ENCODE measurements around the gene FBXO44. TPM values are rescaled to one million over a fixed set of nuclear protein-coding genes. Genes with fewer than 3 reads are reported as not detected.

Gene FBXO44
- total RNA-seq, 1 donor from 2014 or later, result 7.9 TPM

DNA sequence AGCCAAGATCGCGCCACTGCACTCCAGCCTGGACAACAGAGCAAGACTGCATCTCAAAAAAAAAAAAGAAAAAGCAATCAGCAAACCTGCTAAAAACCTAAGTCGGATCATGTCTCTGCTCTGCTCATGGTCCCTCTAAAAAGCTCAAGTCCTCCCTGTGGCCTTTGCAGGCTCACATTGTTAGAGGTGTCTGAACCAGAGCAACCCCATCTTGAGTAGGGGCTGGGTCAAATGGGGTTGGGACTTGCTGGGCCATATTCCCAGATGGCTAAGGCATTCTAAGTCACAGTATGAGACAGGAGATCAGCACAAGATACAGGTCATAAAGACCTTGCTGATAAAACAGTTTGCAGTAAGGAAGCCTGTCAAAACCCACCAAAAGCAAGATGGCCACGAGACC lies 33.8 kb downstream of the FBXO44 start:
- no peak for DNase-seq (ENCODE audit: low spot score)

- no peak for DNase-seq (ENCODE audit: low spot score)
Measured at GRCh38 chr1:11690397-11691301, 36.0 kb downstream of the FBXO44 start.

- DNase-seq (ENCODE audit: low spot score), result no peak
Measured at GRCh38 chr1:11691302-11691914, 36.7 kb downstream of the FBXO44 start, which contains the start of gene DRAXIN. TSS of gene DRAXIN (plus strand) at chr1:11691710. CDS start at chr1:11706259, 14,549 bp downstream.

DNA sequence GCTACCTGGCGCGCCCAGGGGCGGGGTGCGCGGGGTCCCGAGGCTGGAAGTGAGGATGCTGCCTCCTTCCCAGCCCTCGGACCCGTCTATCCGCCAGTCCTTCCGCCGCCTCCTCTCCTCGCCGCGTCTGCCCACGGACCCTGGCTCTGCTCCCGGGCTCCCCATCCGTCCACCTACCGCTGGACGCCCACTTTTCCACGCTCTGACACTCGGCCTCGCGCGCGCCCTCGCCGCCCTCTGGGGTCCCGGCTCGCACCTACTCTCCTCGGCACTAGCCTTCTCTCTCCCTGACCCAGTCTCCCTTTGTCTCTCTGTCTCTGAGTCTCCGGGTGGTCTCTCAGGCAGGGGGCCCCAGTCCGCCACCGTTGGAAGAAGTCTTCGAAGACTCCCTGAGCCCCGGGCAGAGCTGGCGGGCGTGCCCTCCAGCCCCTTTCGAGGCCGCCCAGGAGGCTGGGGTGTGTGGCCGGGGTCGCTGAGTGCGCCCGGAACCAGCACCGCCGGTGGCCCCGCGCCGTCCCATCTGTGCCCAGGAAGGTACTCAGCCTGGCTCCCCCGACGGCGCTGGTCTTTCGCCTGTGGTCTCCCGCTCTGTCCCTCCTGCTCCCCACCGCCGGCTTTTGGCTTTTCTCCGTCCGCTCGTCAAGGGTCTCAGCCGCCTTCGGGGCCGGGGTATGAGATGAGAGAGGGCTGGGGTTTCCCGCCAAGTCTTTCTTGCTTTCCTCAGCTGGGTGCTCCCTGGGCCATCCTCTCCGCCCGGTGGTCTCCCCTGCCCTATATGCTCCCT lies 37.4 kb downstream of the FBXO44 start:
- no peak for DNase-seq (ENCODE audit: low spot score)

- no peak for DNase-seq (ENCODE audit: low spot score)
Measured at GRCh38 chr1:11693024-11693590, 38.4 kb downstream of the FBXO44 start.

GRCh38 chr1:11693917-11694316 lies 39.2 kb downstream of the FBXO44 start:
- DNase-seq (ENCODE audit: low spot score), result no peak

- no peak for DNase-seq (ENCODE audit: low spot score)
Measured at GRCh38 chr1:11695861-11696260, 41.2 kb downstream of the FBXO44 start.

GRCh38 chr1:11697188-11697892 lies 42.7 kb downstream of the FBXO44 start:
- DNase-seq (ENCODE audit: low spot score), result no peak

DNA sequence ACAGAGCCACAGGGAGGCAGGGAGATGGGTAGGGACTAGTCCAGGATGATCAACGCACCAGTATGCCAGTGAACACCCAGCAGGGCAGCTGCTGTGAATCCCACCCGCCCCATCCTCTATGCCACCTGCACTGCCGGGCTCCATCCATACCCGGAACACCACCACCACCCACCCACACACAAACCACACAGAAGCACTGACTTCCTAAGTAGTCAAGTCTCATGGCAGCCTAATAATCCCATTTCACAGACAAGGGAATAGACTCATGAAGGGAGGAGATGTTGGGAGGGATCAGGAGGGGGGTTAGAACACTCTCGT lies 43.2 kb downstream of the FBXO44 start:
- DNase-seq (ENCODE audit: low spot score), result no peak

- no peak for DNase-seq (ENCODE audit: low spot score)
Measured at GRCh38 chr1:11700601-11701467, 46.2 kb downstream of the FBXO44 start.

DNA sequence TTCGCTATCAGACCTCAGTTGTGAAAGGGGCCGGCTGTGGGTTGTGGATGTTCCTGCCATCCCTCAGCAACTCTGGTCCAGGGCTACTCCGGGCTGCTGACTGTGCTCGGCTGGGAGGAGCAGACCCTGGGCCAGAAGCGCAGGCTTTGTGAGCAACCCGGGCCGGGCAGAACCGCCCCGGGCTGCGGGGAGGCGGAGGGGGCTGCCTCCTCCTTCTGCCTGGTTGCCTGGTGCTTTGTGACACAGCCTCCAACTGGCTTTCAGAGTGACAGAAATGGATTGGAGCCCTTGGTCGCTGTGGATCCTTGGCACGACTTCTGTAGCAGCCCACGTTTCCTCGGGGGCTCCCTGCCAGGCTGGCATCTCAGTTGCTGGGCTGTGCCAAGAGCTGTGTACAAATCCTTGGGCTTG lies 46.9 kb downstream of the FBXO44 start:
- DNase-seq (ENCODE audit: low spot score), result no peak

DNA sequence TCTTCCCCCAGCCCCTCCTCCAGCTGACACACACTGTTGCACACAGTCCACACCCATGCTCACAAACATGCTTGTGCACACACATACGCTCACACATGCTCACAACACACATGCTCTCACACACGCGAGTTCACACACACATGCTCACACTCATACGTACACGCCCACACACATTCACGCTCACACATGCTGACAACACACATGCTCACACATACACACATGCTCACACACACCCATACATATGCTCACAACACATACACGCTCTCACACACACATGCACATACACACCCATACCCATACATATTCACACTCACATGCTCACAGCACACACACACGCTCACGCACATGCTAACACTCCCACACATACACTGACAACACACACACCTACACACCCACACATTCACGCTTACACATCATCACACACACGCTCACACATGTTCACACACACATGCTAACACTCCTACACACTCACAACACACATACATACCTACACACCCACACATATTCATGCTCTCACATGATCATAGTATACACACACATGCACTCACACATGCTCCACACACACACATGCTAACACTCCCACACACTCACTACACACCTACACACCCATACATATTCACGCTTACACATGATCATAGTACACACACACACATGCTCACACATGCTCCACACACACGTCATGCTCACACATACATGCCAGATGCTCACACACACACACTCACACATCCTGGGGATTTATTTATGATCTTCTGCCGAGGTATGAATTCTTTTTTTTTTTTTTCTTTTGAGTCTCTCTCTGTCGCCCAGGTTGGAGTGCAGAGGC lies 47.5 kb downstream of the FBXO44 start:
- DNase-seq (ENCODE audit: low spot score), result no peak

DNA sequence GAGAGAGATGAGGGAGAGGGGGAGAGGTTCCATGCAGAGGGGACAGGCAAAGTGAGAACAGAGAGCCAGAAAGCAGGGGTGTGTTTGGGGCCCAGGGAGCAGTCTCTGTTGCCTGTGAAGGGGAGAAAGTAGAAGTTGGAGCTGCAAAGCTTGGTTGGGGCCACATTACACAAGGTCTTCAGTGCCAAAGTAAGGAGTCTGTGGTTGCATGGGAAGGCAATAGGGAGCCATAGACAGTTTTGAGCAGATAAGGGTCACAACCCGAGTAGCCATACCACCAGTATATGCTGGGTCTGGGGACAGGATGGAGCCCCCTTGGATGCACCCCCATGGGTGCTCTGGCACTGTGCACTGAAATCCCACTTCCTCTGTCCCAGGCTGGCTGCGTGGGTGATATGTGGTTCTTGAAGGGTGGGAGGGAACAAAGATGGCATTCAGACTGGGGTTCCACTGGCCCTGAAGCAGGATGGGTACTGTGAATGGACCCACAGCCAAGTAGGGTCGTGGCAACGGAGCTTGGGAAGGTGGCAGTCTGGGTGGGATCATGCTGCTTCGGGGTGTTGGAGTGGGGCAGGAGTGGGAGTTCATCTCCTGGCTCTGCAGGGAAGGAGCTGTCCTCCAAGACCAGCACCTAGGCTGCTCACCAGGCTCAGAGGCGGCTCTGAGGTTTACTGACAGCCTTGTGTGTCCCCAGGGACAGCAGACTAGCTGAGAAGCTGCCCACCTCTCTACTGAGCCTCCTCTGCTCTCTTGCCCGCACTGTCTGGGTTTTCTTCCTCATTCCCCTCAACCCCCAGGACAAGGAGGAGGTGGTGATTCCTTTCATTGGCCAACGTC lies 48.9 kb downstream of the FBXO44 start:
- no peak for DNase-seq (ENCODE audit: low spot score)

- no peak for DNase-seq (ENCODE audit: low spot score)
Measured at GRCh38 chr1:11704194-11704529, 49.5 kb downstream of the FBXO44 start.

- no peak for DNase-seq (ENCODE audit: low spot score)
Measured at GRCh38 chr1:11704691-11705475, 50.2 kb downstream of the FBXO44 start.

DNA sequence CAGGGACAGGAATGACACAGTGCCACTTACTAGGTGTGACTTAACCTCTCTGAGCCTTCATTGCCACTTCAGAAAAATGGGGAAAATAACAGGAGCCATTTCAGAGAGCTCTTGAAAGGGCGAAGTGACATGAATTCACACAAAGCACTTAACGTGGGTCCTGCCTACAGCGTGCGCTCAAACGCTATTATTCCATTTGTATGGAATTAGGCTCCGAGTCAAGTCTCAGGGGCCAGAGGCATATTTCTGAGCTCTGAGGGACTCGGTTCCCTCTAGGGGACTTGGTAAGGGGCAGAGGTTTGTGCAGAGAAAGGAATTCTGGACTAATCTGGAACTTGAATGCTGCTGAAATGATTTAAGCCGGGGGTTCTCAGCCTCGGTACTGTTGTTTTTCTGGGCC lies 50.9 kb downstream of the FBXO44 start:
- DNase-seq (ENCODE audit: low spot score), result no peak

GRCh38 chr1:11706292-11706691 lies 51.6 kb downstream of the FBXO44 start:
- DNase-seq (ENCODE audit: low spot score), result no peak

Measured in umbilical cord (tissue), 2 donors.